Spinal cord (tissue), 10 donors: Measurements from ENCODE around the gene GABPB2. TPM values are rescaled to one million over a fixed set of nuclear protein-coding genes. Genes with fewer than 3 reads are reported as not detected.

ENCODE experiments used
- DNase-seq, 6 donors: peaks; one replicate each; pipeline versions ENCODE4 v3.0.0 to v3.0.0-alpha.2; 2013 to 2015; ENCODE audit warnings: low spot score in 6 of 6, low read depth in 4 of 6
- H3K27ac ChIP-seq: one replicate; pipeline ENCODE4 v1.5.1; 2013; ENCODE audit warnings: low read depth, low read length, control low read depth
- H3K27me3 ChIP-seq: one replicate; pipeline ENCODE4 v1.6.1; 2013; ENCODE audit warnings: low read length; ENCODE audit not compliant: control insufficient read depth, insufficient read depth
- H3K36me3 ChIP-seq: one replicate; pipeline ENCODE4 v1.6.1; 2013; ENCODE audit warnings: low read length; ENCODE audit not compliant: control insufficient read depth, insufficient read depth
- H3K4me1 ChIP-seq: one replicate; pipeline ENCODE4 v1.6.1; 2013; ENCODE audit warnings: low read length; ENCODE audit not compliant: control insufficient read depth, insufficient read depth
- H3K4me3 ChIP-seq: one replicate; pipeline ENCODE4 v1.5.1; 2013; ENCODE audit warnings: low read depth, low read length, control low read depth
- H3K9me3 ChIP-seq: one replicate; pipeline ENCODE4 v1.6.1; 2013; ENCODE audit warnings: low read length; ENCODE audit not compliant: control insufficient read depth, insufficient read depth
- WGBS: methylation state at CpG from one replicate; pipeline ENCODE4 v1.1.5; 2013; ENCODE audit warnings: missing lambda C conversion rate; ENCODE audit not compliant: insufficient coverage; 5-methylcytosine and 5-hydroxymethylcytosine counted together
- polyA plus RNA-seq, 2 donors: library from polyadenylated mRNA; unstranded; fragments of 120-200 nt; gene quantifications; one replicate each; pipeline ENCODE4 v1.2.1, GENCODE V29; 2013; ENCODE audit not compliant: insufficient read length in 2 of 2
- total RNA-seq, 2 donors: library from RNA; depleted of rRNA in 1 of 2; stranded (reverse); fragments of 120-200 nt in 1 of 2; fragments of >200 nt in 1 of 2; gene quantifications; one replicate each; pipeline versions ENCODE4 v1.2.3 to v1.2.4, GENCODE V29; 2013 to 2014
- donor health status: healthy.

GABPB2 gene
- total and polyA plus RNA-seq, 4 donors: 6.2 to 18.1 (median 13.6) TPM

GRCh38 chr1:151156515-151156819, 85.9 kb downstream of the GABPB2 start, which contains the start of gene TNFAIP8L2:
TSS of gene TNFAIP8L2 (plus strand) at chr1:151156649. CDS start at chr1:151158698, 2,049 bp downstream.
- Histone ChIP-seq H3K27me3 (no peaks in the 10 kb centered on the region), H3K9me3 (no peaks in the 10 kb centered on the region), H3K27ac (no peak within 1 kb of the TSS), H3K4me3 (peak within 1 kb of the TSS; percentile 5), H3K36me3 (peaks cover 41% of the 10 kb centered on the region), H3K4me1 (no peaks in the 10 kb centered on the region)
- 78% methylated on average over 4 of the region's 4 CpGs for WGBS
- DNase-seq: no peak

- Histone ChIP-seq H3K36me3 (peaks cover 45% of the 10 kb centered on the region), H3K27ac (no peak overlapping the region), H3K4me3 (peak overlapping the region; percentile 5), H3K9me3 (no peaks in the 10 kb centered on the region), H3K27me3 (no peaks in the 10 kb centered on the region), H3K4me1 (no peaks in the 10 kb centered on the region)
- WGBS: 85% methylated on average over 6 of the region's 6 CpGs
- DNase-seq: no peak
These were observed 86.5 kb downstream of the GABPB2 start for GRCh38 chr1:151157067-151157531.

- Histone ChIP-seq H3K27ac (no peak overlapping the region), H3K4me3 (no peak overlapping the region), H3K9me3 (no peaks in the 10 kb centered on the region), H3K4me1 (no peaks in the 10 kb centered on the region), H3K36me3 (peaks cover 45% of the 10 kb centered on the region), H3K27me3 (no peaks in the 10 kb centered on the region)
- no peak for DNase-seq
- WGBS: 78% methylated on average over 4 of the region's 5 CpGs
These were observed 87.8 kb downstream of the GABPB2 start for GRCh38 chr1:151158326-151158725.

GRCh38 chr1:151158751-151159251, 88.2 kb downstream of the GABPB2 start:
- Histone ChIP-seq H3K4me1 (no peaks in the 10 kb centered on the region), H3K9me3 (no peaks in the 10 kb centered on the region), H3K36me3 (peaks cover 45% of the 10 kb centered on the region), H3K27ac (no peak overlapping the region), H3K27me3 (no peaks in the 10 kb centered on the region), H3K4me3 (no peak overlapping the region)
- 92% methylated on average over 22 of the region's 22 CpGs for WGBS
- DNase-seq: no peak

GRCh38 chr1:151159373-151159772, 88.8 kb downstream of the GABPB2 start:
- no peak for DNase-seq
- Histone ChIP-seq H3K36me3 (peaks cover 45% of the 10 kb centered on the region), H3K27ac (no peak overlapping the region), H3K4me1 (no peaks in the 10 kb centered on the region), H3K4me3 (no peak overlapping the region), H3K9me3 (no peaks in the 10 kb centered on the region), H3K27me3 (no peaks in the 10 kb centered on the region)

GRCh38 chr1:151164732-151165280, 94.2 kb downstream of the GABPB2 start:
- Histone ChIP-seq H3K9me3 (no peaks in the 10 kb centered on the region), H3K4me3 (peak overlapping the region; percentile 88), H3K4me1 (peaks cover 20% of the 10 kb centered on the region), H3K27ac (peak overlapping the region; percentile 97), H3K27me3 (no peaks in the 10 kb centered on the region), H3K36me3 (peaks cover 43% of the 10 kb centered on the region)
- no peak for DNase-seq
- WGBS: 5% methylated on average over 9 of the region's 11 CpGs

- H3K4me1 ChIP-seq: peaks cover 20% of the 10 kb centered on the region
- H3K27ac ChIP-seq: peak overlapping the region; percentile 97
- no peaks in the 10 kb centered on the region for H3K9me3 ChIP-seq
- H3K27me3 ChIP-seq: no peaks in the 10 kb centered on the region
- H3K36me3 ChIP-seq: peaks cover 44% of the 10 kb centered on the region
- 3% methylated on average over 15 of the region's 15 CpGs for WGBS
- H3K4me3 ChIP-seq: peak overlapping the region; percentile 88
- DNase-seq: peak in 4 of 6 donors; percentile 13 to 91 (median 70)
These were observed 94.7 kb downstream of the GABPB2 start for GRCh38 chr1:151165281-151165737.

- DNase-seq: peak; percentile 98 to 100 (median 99)
- H3K4me1 ChIP-seq: peaks cover 20% of the 10 kb centered on the region
- H3K27ac ChIP-seq: peak within 1 kb of the TSS; percentile 97
- no peaks in the 10 kb centered on the region for H3K27me3 ChIP-seq
- peaks cover 41% of the 10 kb centered on the region for H3K36me3 ChIP-seq
- H3K4me3 ChIP-seq: peak within 1 kb of the TSS; percentile 88
- WGBS: under 1% methylated on average over 37 of the region's 38 CpGs
- H3K9me3 ChIP-seq: no peaks in the 10 kb centered on the region
These were observed 95.4 kb downstream of the GABPB2 start, which contains the start of the genes LYSMD1 and SCNM1 for GRCh38 chr1:151165738-151166504. TSS of gene LYSMD1 (minus strand) at chr1:151165902. CDS start at chr1:151165258, 644 bp downstream. TSS of gene SCNM1 (plus strand) at chr1:151166144. CDS start at chr1:151166153, 9 bp downstream.

GRCh38 chr1:151166505-151166956, 96.0 kb downstream of the GABPB2 start:
- 6% methylated on average over 13 of the region's 15 CpGs for WGBS

More at GRCh38 chr1:151166505-151166956, 96.0 kb downstream of the GABPB2 start:
- peaks cover 20% of the 10 kb centered on the region for H3K4me1 ChIP-seq
- no peaks in the 10 kb centered on the region for H3K9me3 ChIP-seq
- peaks cover 38% of the 10 kb centered on the region for H3K36me3 ChIP-seq
- no peak for DNase-seq
- H3K4me3 ChIP-seq: peak overlapping the region; percentile 88
- H3K27me3 ChIP-seq: no peaks in the 10 kb centered on the region
- H3K27ac ChIP-seq: peak overlapping the region; percentile 97
